NCI-H1092 treated with DMSO at 0.1 percent for 48 hours (cell line): Measurements from ENCODE around the gene CRIP2.

Experiments
- DNase-seq: peaks from one replicate; lab custom pipeline; 2025; lab: John Stamatoyannopoulos, UW

CRIP2 gene

GRCh38 chr14:105444859-105445258 lies 29.8 kb upstream of the CRIP2 start:
- no peak for DNase-seq

GRCh38 chr14:105445290-105445689 lies 29.3 kb upstream of the CRIP2 start:
- no peak for DNase-seq

GRCh38 chr14:105445901-105446845 lies 28.4 kb upstream of the CRIP2 start:
- no peak for DNase-seq

GRCh38 chr14:105446971-105447370 lies 27.6 kb upstream of the CRIP2 start:
- no peak for DNase-seq

GRCh38 chr14:105447651-105448640 lies 26.7 kb upstream of the CRIP2 start:
- DNase-seq, result no peak

- DNase-seq, result peak; percentile 10
These were observed 25.9 kb upstream of the CRIP2 start for GRCh38 chr14:105448706-105449111.

GRCh38 chr14:105449276-105450122 lies 25.1 kb upstream of the CRIP2 start:
- DNase-seq, result no peak

GRCh38 chr14:105450123-105450505 lies 24.5 kb upstream of the CRIP2 start:
- DNase-seq, result no peak

- no peak for DNase-seq
These were observed 23.5 kb upstream of the CRIP2 start for GRCh38 chr14:105450864-105451720.

- no peak for DNase-seq
These were observed 21.7 kb upstream of the CRIP2 start for GRCh38 chr14:105452963-105453362.

GRCh38 chr14:105453847-105454246 lies 20.8 kb upstream of the CRIP2 start:
- DNase-seq, result no peak

- DNase-seq, result no peak
These were observed 19.5 kb upstream of the CRIP2 start for GRCh38 chr14:105455086-105455640.

GRCh38 chr14:105455766-105456660 lies 18.6 kb upstream of the CRIP2 start:
- DNase-seq, result no peak

GRCh38 chr14:105456736-105457617 lies 17.6 kb upstream of the CRIP2 start:
- no peak for DNase-seq

- no peak for DNase-seq
These were observed 16.6 kb upstream of the CRIP2 start for GRCh38 chr14:105458010-105458409.

GRCh38 chr14:105458571-105458970 lies 16.1 kb upstream of the CRIP2 start:
- DNase-seq, result no peak

GRCh38 chr14:105460116-105460515 lies 14.5 kb upstream of the CRIP2 start:
- no peak for DNase-seq

GRCh38 chr14:105460616-105461015 lies 14.0 kb upstream of the CRIP2 start:
- DNase-seq, result no peak
